Measurements from ENCODE around the gene GLI2. TPM values are rescaled to one million over a fixed set of nuclear protein-coding genes. Genes with fewer than 3 reads are reported as not detected.

The GLI2 gene
- total and polyA plus RNA-seq, 2 of the 4 experiments (the other 2 are of a cell fraction), result 3.8 to 26.0 TPM

GRCh38 chr2:120702801-120703200, 32.9 kb upstream of the GLI2 start:
- POLR2A ChIA-PET (ENCODE audit: unreplicated experiment), result no interaction called here
- Histone ChIP-seq H4K5ac (ENCODE audit: low read depth, low read length) (no peak overlapping the region), H3K18ac (ENCODE audit: low read depth, low read length) (no peak overlapping the region), H4K20me1 (ENCODE audit: insufficient read depth, low read length) (no peaks in the 10 kb centered on the region), H3K4me3 (ENCODE audit: insufficient read depth, low read depth, low read length) (no peak overlapping the region), H3K56ac (ENCODE audit: extremely low read depth, insufficient read depth, low read length) (no peak overlapping the region), H2BK5ac (ENCODE audit: low read depth, low read length, poor library complexity, severe bottlenecking) (no peak overlapping the region), H3K4ac (ENCODE audit: low read depth, low read length) (peak overlapping the region; percentile 50), H4K8ac (ENCODE audit: low read depth in 2 of 2, low read length in 2 of 2) (no peak overlapping the region), H3K27me3 (ENCODE audit: control insufficient read depth, insufficient read depth, low read length) (no peaks in the 10 kb centered on the region), H2BK120ac (ENCODE audit: low read depth, low read length) (peak overlapping the region; percentile 53), H3K9me3 (ENCODE audit: control insufficient read depth, insufficient read depth, low read length) (no peaks in the 10 kb centered on the region), H3K27ac (ENCODE audit: insufficient read depth, low read length) (no peak overlapping the region), H2AK5ac (ENCODE audit: low read depth, low read length) (peak overlapping the region; percentile 29), H3K9me1 (ENCODE audit: insufficient read depth, low read length) (no peaks in the 10 kb centered on the region), H3K23ac (ENCODE audit: low read depth, low read length) (no peak overlapping the region), H3K9ac (ENCODE audit: low read depth, low read length) (no peak overlapping the region), H3K14ac (replicated peaks; ENCODE audit: low read depth, low read length) (peak overlapping the region; percentile 40; the same call in 1 of the 2 replicates), H3K4me1 (ENCODE audit: control insufficient read depth, insufficient read depth, low read length) (peaks cover 4% of the 10 kb centered on the region), H3K36me3 (ENCODE audit: control insufficient read depth, insufficient read depth, low read length) (no peaks in the 10 kb centered on the region), H2AK9ac (replicated peaks; ENCODE audit: low read depth, low read length, poor library complexity) (peak overlapping the region; percentile 11), H2BK20ac (ENCODE audit: low read depth, low read length) (peak overlapping the region; percentile 66), H2AFZ (replicated peaks; ENCODE audit: low read length, poor library complexity) (peak overlapping the region; percentile 35), H4K91ac (ENCODE audit: insufficient read depth, low read depth, low read length) (peak overlapping the region; percentile 23; the same call in 1 of the 2 replicates), H3K4me2 (ENCODE audit: low read depth, low read length) (no peak overlapping the region), H2BK15ac (ENCODE audit: low read depth, low read length) (peak overlapping the region; percentile 17; the same call in 1 of the 3 replicates), H3K79me1 (ENCODE audit: low read depth in 1 of 2, low read length in 2 of 2) (no peaks in the 10 kb centered on the region; a peak in 1 of 4 replicates)
- 93% methylated on average over 5 of the region's 13 CpGs; no CpG with 5 or more reads in 1 of the 2 experiments for WGBS, 2 experiments (ENCODE audit: extremely low coverage in 2 of 2, insufficient read length in 1 of 2)
- DNase-seq (no peak), ATAC-seq (ENCODE audit: low read depth) (no peak)
- CTCF ChIA-PET, result interaction anchor here (0.6 kb wide), 1 partner anchor 363 kb away, joined by 3 read pairs; no protein-coding TSS in a partner anchor
- intact Hi-C loops (cut with micrococcal nuclease), result no loop called here
- BruUV-seq (replicated peaks), result no TSS peak
- in situ Hi-C loops (cut with MboI; ENCODE audit: low sequenced_read_pairs), result no loop called here
- TF ChIP-seq NFE2L2 (IDR thresholded peaks at IDR 0.05; ENCODE audit: low read depth, low read length) (no peak), FOS (IDR thresholded peaks at IDR 0.05; ENCODE audit: low read depth, low read length) (no peak), POLR2A (IDR thresholded peaks at IDR 0.05; ENCODE audit: low read depth, low read length) (no peak), CEBPB (IDR thresholded peaks at IDR 0.05; ENCODE audit: low read depth, low read length) (no peak), BHLHE40 (IDR thresholded peaks at IDR 0.05; ENCODE audit: low read depth, low read length) (no peak), CTCF (conservative IDR thresholded peaks at IDR 0.05; ENCODE audit: low read depth, low read length) (no peak), RFX5 (IDR thresholded peaks at IDR 0.05; ENCODE audit: low read depth, low read length) (no peak), ELK1 (IDR thresholded peaks at IDR 0.05; ENCODE audit: borderline replicate concordance, low read depth, low read length) (no peak), RCOR1 (IDR thresholded peaks at IDR 0.05; ENCODE audit: insufficient replicate concordance, low read length) (no peak), USF2 (IDR thresholded peaks at IDR 0.05; ENCODE audit: low read depth, low read length) (no peak), SMC3 (IDR thresholded peaks at IDR 0.05; ENCODE audit: low read depth, low read length) (no peak), RAD21 (IDR thresholded peaks at IDR 0.05; ENCODE audit: low read length) (no peak), MAZ (IDR thresholded peaks at IDR 0.05; ENCODE audit: borderline replicate concordance, low read depth, low read length) (no peak)
- dilution Hi-C loops (cut with HindIII; ENCODE audit: low sequenced_read_pairs, unreplicated experiment), result loop anchor here (10.0 kb wide), 1 partner anchor 362 kb away; no protein-coding TSS in a partner anchor

Measured in IMR-90 (cell line).